ENCODE results near the gene PSD2.

DNA sequence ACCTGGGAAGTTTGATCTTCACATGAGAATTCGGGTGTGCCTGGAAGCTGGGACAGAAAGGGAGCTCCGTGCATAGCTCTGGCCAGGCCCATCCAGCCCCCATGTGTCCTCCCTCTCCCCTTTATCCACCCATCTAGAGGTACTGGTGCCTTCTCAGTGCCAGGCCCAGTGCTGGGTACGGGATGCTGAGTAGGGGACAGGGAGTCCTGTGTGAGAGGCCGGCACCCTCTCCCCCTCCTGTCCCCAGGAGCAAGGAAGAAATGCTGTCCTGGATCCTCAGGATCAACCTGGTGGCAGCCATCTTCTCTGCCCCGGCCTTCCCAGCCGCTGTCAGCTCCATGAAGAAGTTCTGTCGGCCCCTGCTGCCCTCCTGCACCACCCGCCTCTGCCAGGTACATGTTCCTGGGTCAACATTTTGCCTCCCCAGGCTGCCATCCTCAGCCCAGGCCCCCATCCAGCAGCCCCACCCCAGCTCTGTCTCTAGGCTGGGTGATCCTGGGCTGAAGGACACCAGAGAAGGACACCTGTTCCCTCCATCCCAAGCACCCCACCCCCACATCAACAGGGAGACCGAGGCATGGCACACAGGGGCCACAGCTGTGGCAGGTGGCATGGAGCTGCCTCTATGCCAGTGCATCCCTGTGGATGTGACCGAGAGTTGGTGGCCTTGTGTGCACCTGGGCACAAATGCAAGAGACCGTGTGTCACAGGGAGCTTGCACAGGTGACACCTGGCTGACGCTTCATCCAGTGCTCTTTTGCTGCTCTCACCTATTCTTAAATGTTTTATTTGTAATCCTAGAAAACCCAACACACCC lies 43.0 kb downstream of the PSD2 start:
- TF ChIP-seq, protein P1, sequence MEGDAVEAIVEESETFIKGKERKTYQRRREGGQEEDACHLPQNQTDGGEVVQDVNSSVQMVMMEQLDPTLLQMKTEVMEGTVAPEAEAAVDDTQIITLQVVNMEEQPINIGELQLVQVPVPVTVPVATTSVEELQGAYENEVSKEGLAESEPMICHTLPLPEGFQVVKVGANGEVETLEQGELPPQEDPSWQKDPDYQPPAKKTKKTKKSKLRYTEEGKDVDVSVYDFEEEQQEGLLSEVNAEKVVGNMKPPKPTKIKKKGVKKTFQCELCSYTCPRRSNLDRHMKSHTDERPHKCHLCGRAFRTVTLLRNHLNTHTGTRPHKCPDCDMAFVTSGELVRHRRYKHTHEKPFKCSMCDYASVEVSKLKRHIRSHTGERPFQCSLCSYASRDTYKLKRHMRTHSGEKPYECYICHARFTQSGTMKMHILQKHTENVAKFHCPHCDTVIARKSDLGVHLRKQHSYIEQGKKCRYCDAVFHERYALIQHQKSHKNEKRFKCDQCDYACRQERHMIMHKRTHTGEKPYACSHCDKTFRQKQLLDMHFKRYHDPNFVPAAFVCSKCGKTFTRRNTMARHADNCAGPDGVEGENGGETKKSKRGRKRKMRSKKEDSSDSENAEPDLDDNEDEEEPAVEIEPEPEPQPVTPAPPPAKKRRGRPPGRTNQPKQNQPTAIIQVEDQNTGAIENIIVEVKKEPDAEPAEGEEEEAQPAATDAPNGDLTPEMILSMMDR (IDR thresholded peaks at IDR 0.05; ENCODE audit: insufficient read depth, low read length, poor library complexity, severe bottlenecking): no peak
- no peak for TF ChIP-seq EZH2phosphoT487 (conservative IDR thresholded peaks at IDR 0.05; ENCODE audit: low read length)
